ENCODE data around the gene FBXO2. TPM values are rescaled to one million over a fixed set of nuclear protein-coding genes. Genes with fewer than 3 reads are reported as not detected.

Gene FBXO2
- total RNA-seq, 1 donor from 2014 or later = 5.6 TPM

DNA sequence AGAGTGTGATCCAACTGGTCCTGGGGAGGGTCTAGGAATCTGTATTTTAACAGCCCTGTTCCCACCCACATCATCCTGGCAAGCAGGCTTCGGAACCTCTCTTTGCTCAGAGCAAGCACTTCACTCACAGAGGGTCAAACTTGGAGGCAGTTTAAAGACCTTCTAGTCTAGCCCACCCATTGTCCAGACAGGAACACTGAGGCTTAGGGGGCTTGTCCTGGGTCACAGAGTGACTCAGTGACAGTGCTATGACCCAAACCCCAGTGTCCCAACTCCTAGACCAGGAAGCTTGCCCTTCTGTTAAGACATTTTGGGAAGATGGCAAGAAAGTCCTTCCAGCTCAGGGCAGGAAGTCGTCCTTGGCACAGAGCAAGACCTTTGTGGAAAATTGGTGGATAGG is 36.5 kb downstream of the FBXO2 start:
- no peaks in the 10 kb centered on the region for H3K4me1 Mint-ChIP-seq (ENCODE audit: low read depth)

DNA sequence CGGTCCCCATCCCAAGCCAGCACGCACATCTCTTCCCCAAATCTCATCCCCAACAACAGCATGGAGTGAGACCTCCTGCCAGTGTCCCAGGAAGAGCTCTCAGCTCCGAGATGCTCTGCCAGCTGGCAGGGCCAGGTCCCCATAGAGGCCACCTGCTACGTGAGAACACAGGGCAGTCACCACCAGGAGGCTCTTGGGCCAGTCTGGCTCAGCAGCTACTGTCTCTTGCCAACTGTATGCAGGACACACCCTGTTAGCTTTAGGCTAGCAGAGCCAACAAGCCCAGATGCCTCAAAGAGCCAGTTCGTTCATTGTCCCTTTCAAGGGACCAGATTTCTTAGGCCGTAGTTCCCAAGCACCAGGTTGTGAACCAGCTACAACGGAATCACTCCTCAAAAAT is 36.9 kb downstream of the FBXO2 start:
- H3K27me3 Mint-ChIP-seq = peaks cover 17% of the 10 kb centered on the region
- no peaks in the 10 kb centered on the region for H3K9me3 Mint-ChIP-seq (ENCODE audit: low read depth)
- no peak for DNase-seq (ENCODE audit: low spot score, unreplicated experiment)
- H3K36me3 Mint-ChIP-seq (ENCODE audit: insufficient read depth) = no peaks in the 10 kb centered on the region
- TF ChIP-seq, protein P1, sequence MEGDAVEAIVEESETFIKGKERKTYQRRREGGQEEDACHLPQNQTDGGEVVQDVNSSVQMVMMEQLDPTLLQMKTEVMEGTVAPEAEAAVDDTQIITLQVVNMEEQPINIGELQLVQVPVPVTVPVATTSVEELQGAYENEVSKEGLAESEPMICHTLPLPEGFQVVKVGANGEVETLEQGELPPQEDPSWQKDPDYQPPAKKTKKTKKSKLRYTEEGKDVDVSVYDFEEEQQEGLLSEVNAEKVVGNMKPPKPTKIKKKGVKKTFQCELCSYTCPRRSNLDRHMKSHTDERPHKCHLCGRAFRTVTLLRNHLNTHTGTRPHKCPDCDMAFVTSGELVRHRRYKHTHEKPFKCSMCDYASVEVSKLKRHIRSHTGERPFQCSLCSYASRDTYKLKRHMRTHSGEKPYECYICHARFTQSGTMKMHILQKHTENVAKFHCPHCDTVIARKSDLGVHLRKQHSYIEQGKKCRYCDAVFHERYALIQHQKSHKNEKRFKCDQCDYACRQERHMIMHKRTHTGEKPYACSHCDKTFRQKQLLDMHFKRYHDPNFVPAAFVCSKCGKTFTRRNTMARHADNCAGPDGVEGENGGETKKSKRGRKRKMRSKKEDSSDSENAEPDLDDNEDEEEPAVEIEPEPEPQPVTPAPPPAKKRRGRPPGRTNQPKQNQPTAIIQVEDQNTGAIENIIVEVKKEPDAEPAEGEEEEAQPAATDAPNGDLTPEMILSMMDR (IDR thresholded peaks at IDR 0.05; ENCODE audit: unreplicated experiment) = no peak
- no peak overlapping the region for H3K4me3 Mint-ChIP-seq (ENCODE audit: low read depth)
- no peaks in the 10 kb centered on the region for H3K4me1 Mint-ChIP-seq (ENCODE audit: low read depth)
- no peak overlapping the region for H3K27ac Mint-ChIP-seq

More for the DNA sequence above, 36.5 kb downstream of the FBXO2 start:
- Mint-ChIP-seq H3K4me3 (ENCODE audit: low read depth) (no peak overlapping the region), H3K27ac (no peak overlapping the region), H3K9me3 (ENCODE audit: low read depth) (no peaks in the 10 kb centered on the region), H3K36me3 (ENCODE audit: insufficient read depth) (no peaks in the 10 kb centered on the region), H3K27me3 (peaks cover 15% of the 10 kb centered on the region)
- TF ChIP-seq, protein P1 (IDR thresholded peaks at IDR 0.05; ENCODE audit: unreplicated experiment) = no peak
- DNase-seq (ENCODE audit: low spot score, unreplicated experiment) = no peak

DNA sequence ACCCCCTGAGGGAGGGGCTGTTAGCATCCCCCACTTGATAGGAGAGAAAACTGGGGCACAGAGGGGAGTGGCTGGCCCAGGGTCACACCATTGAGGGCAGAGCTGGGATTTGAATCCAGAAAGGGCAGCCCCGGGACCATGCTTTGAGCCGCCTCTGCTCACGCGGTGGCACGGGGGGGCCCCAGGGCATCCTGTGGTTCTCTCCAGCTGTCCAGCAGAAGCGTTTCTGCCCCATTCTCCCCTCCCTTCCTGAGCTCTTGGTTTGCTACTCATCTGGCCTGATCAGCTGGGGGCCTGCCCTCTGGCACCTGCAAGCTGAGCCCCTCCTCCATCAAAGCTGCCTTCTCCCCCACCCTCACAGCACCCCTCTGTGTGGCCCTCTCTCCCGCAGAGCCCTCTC is 37.5 kb downstream of the FBXO2 start:
- Mint-ChIP-seq H3K4me3 (ENCODE audit: low read depth) (no peak overlapping the region), H3K27ac (no peak overlapping the region), H3K9me3 (ENCODE audit: low read depth) (no peaks in the 10 kb centered on the region), H3K27me3 (peaks cover 17% of the 10 kb centered on the region), H3K4me1 (ENCODE audit: low read depth) (no peaks in the 10 kb centered on the region), H3K36me3 (ENCODE audit: insufficient read depth) (no peaks in the 10 kb centered on the region)
- DNase-seq (ENCODE audit: low spot score, unreplicated experiment) = no peak
- TF ChIP-seq, protein P1 (IDR thresholded peaks at IDR 0.05; ENCODE audit: unreplicated experiment) = no peak

DNA sequence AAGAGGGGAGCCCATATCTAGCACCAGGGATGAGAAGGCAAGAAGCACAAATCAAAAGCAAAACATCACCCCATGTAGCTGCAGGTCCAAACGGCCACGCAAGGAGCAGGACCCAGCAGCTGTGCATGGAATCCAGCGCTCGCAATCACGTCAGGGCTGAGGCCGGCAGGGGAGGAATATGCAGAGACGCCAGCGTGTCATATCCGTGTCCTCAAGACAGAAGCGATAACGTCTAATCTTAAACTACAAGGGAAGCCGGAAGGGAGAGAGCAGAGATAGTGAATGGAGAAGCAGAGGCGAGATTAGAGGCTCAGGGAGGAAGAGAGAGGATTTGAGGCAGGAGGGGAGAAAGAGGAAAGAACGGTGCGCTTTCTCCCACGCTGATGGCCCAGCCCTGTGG is 39.1 kb downstream of the FBXO2 start:
- H3K4me1 Mint-ChIP-seq (ENCODE audit: low read depth) = no peaks in the 10 kb centered on the region
- H3K27me3 Mint-ChIP-seq = peaks cover 14% of the 10 kb centered on the region
- H3K9me3 Mint-ChIP-seq (ENCODE audit: low read depth) = no peaks in the 10 kb centered on the region

DNA sequence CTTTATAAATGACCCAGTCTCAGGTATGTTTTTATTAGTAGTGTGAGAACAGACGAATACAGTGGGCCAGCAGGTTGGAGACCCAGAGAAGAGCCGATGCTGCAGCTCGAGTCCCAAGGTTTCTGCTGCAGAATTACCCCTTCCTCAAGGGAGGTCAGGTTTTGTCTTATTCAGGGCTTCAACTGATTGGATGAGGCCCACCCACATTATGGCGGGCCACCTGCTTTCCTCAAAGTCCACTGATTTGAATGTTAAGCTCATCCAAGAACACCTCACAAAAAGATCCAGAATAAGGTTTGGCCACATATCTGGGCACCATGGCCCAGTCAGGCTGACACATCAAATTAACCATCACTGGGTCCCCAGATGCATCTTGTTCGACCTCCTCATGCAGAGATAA is 40.9 kb downstream of the FBXO2 start:
- Mint-ChIP-seq H3K27me3 (peaks cover 17% of the 10 kb centered on the region), H3K4me3 (ENCODE audit: low read depth) (no peak overlapping the region), H3K27ac (no peak overlapping the region), H3K9me3 (ENCODE audit: low read depth) (peaks cover 2% of the 10 kb centered on the region), H3K4me1 (ENCODE audit: low read depth) (no peaks in the 10 kb centered on the region), H3K36me3 (ENCODE audit: insufficient read depth) (no peaks in the 10 kb centered on the region)
- TF ChIP-seq, protein P1 (IDR thresholded peaks at IDR 0.05; ENCODE audit: unreplicated experiment) = no peak
- no peak for DNase-seq (ENCODE audit: low spot score, unreplicated experiment)

More for the DNA sequence above, 39.1 kb downstream of the FBXO2 start:
- TF ChIP-seq, protein P1 (IDR thresholded peaks at IDR 0.05; ENCODE audit: unreplicated experiment) = no peak
- no peak overlapping the region for H3K27ac Mint-ChIP-seq
- DNase-seq (ENCODE audit: low spot score, unreplicated experiment) = no peak
- no peak overlapping the region for H3K4me3 Mint-ChIP-seq (ENCODE audit: low read depth)
- no peaks in the 10 kb centered on the region for H3K36me3 Mint-ChIP-seq (ENCODE audit: insufficient read depth)

All from progenitor cell of endocrine pancreas (in vitro differentiated cells).